Transverse colon (tissue), 4 donors: ENCODE measurements around the gene LARP4B. TPM values are rescaled to one million over a fixed set of nuclear protein-coding genes. Genes with fewer than 3 reads are reported as not detected.

ENCODE experiments used
- DNase-seq: peaks from one replicate; pipeline ENCODE4 v3.0.0-alpha.2; 2019
- H3K27ac ChIP-seq, 4 donors: fragments of 200-600 bp; sonication (generic); 2 replicates each; pipeline ENCODE4 v1.5.1; 2016 to 2018; ENCODE audit warnings: inconsistent platforms in 4 of 4
- H3K27me3 ChIP-seq: fragments of 200-600 bp; sonication (generic); 2 replicates; pipeline ENCODE4 v1.5.1; 2017; ENCODE audit warnings: inconsistent platforms
- H3K36me3 ChIP-seq, 4 donors: fragments of 200-600 bp; sonication (generic); 2 replicates each; pipeline ENCODE4 v1.5.1; 2017 to 2019; ENCODE audit warnings: inconsistent platforms in 4 of 4
- H3K4me1 ChIP-seq, 4 donors: fragments of 200-600 bp; sonication (generic); 2 replicates each; pipeline ENCODE4 v1.5.1; 2017 to 2020; ENCODE audit warnings: inconsistent platforms in 4 of 4
- H3K4me3 ChIP-seq, 4 donors: fragments of 200-600 bp; sonication (generic); 1 replicate in 1 of 4; 2 replicates in 3 of 4; pipeline versions ENCODE4 v1.5.1 to v1.6.1; 2017 to 2019; ENCODE audit warnings: inconsistent platforms in 4 of 4
- H3K9me3 ChIP-seq, 2 donors: fragments of 200-600 bp; sonication (generic); 2 replicates each; pipeline ENCODE4 v1.5.1; 2017 to 2019; ENCODE audit warnings: inconsistent platforms in 2 of 2
- EP300 ChIP-seq: sonication (generic); formaldehyde crosslinking; IDR thresholded peaks from one replicate; pipeline ENCODE4 v1.6.1; 2017; ENCODE audit warnings: antibody characterized with exemption, low read depth
- POLR2A ChIP-seq: fragments of 450-650 bp; IDR thresholded peaks from one replicate; pipeline ENCODE4 v1.6.1; 2016; ENCODE audit warnings: antibody characterized with exemption, mild to moderate bottlenecking, moderate library complexity
- POLR2AphosphoS5 ChIP-seq, 3 donors: sonication (generic); formaldehyde crosslinking; IDR thresholded peaks; one replicate each; pipeline ENCODE4 v1.6.1; 2016; ENCODE audit warnings: antibody characterized with exemption in 3 of 3
- WGBS, 2 donors: methylation state at CpG; one replicate each; pipeline ENCODE4 v1.1.5; 2018; ENCODE audit warnings: low coverage in 1 of 2; 5-methylcytosine and 5-hydroxymethylcytosine counted together
- in situ Hi-C, 4 donors: fragments of 200-750 bp; cut with MboI; loops; one replicate each; pipeline versions ENCODE4 v1.15.0 to v1.15.1; 2017; ENCODE audit warnings: low sequenced_read_pairs in 3 of 4, low pct_ligation_motif_present in 1 of 4, low pct_unique_long_range_greater_than_20kb in 1 of 4
- intact Hi-C: fragments of 100-400 bp; cut with DNase I; formaldehyde crosslinking; loops from one replicate; pipeline ENCODE4 v1.15.1; 2023; ENCODE audit warnings: low total_unique reads
- total RNA-seq, 4 donors: library from RNA; depleted of rRNA; stranded (reverse); fragments of >200 nt; gene quantifications; one replicate each; pipeline ENCODE4 v1.1.0, GENCODE V29; 2016
- TF ChIP-seq, protein P1 (sequence below), 5 experiments: fragments of 200-600 bp in 3 of 5; fragments of 450-650 bp in 2 of 5; sonication (generic) in 3 of 5; IDR thresholded peaks; 1 replicate in 2 of 5; 2 replicates in 3 of 5; pipeline ENCODE4 v1.5.1; 2016 to 2017; ENCODE audit warnings: antibody characterized with exemption in 5 of 5, inconsistent platforms in 3 of 5, mild to moderate bottlenecking in 2 of 5, moderate library complexity in 1 of 5

LARP4B gene
- total RNA-seq, 4 donors from 2014 or later = 89.2 to 148 (median 96.4) TPM

DNA sequence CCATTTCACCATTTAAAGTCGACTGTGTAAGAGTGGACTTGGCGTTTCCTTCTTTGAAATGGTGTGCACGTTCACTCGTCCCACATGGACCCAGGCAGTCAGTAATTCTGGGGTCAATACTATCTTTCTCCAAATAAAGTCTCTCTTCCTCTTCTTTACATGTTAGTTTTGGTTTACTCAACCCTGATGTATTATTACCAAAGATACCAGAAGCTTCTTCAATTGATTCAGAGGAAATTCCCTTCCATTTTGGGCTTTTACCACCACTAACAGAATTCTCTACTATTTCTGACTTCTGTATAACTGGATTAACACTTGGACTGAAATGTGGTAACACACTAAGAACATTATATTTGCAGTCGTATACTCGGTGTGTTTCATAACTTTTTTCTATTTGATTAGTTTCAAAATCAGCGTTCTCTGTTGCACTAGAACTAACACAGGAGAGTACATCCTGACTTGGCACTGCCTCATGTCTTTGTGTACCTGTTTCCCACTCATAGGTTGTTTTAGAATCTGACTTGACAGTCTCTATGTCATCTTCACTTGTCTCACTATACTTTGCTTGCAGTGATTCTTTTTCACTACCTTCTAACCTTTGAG lies 60.8 kb downstream of the LARP4B start:
- peaks cover 0 to 4% (median 0%) of the 10 kb centered on the region in 4 donors for H3K36me3 ChIP-seq
- 84 to 90% methylated on average over 7 of the region's 7 CpGs for WGBS, 2 donors
- no peaks in the 10 kb centered on the region for H3K9me3 ChIP-seq
- no peaks in the 10 kb centered on the region for H3K4me1 ChIP-seq
- in situ Hi-C loops (no loop called here), intact Hi-C loops (no loop called here)
- no peak for DNase-seq
- TF ChIP-seq, protein P1, sequence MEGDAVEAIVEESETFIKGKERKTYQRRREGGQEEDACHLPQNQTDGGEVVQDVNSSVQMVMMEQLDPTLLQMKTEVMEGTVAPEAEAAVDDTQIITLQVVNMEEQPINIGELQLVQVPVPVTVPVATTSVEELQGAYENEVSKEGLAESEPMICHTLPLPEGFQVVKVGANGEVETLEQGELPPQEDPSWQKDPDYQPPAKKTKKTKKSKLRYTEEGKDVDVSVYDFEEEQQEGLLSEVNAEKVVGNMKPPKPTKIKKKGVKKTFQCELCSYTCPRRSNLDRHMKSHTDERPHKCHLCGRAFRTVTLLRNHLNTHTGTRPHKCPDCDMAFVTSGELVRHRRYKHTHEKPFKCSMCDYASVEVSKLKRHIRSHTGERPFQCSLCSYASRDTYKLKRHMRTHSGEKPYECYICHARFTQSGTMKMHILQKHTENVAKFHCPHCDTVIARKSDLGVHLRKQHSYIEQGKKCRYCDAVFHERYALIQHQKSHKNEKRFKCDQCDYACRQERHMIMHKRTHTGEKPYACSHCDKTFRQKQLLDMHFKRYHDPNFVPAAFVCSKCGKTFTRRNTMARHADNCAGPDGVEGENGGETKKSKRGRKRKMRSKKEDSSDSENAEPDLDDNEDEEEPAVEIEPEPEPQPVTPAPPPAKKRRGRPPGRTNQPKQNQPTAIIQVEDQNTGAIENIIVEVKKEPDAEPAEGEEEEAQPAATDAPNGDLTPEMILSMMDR (IDR thresholded peaks at IDR 0.05) = no peak
- TF ChIP-seq EP300 (no peak), POLR2A (no peak), POLR2AphosphoS5 (IDR thresholded peaks at IDR 0.05) (no peak)
- no peaks in the 10 kb centered on the region for H3K27me3 ChIP-seq
- no peak overlapping the region for H3K27ac ChIP-seq
- H3K4me3 ChIP-seq = no peak overlapping the region

DNA sequence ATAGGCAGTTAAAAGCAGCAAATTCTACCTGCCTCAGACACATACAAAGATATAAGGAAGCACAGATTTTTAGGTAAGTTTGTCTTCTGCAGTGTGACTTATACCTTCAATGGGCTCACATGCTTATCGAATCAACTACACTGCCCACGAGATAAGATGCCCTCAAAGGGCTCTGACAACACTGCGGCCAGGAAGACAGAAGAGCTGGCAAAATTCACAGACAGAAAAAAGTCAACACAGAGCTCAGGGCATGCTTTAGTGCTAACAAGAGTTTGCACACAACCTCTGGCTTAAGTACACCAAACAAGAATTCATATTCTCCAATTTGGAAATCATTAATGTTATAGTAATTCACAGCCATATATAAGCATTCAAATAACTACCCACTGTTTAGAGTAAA lies 62.3 kb downstream of the LARP4B start:
- Histone ChIP-seq H3K4me1 (no peaks in the 10 kb centered on the region), H3K4me3 (no peak overlapping the region), H3K27ac (no peak overlapping the region), H3K9me3 (no peaks in the 10 kb centered on the region), H3K36me3 (peaks cover 0 to 4% (median 0%) of the 10 kb centered on the region in 4 donors), H3K27me3 (no peaks in the 10 kb centered on the region)
- intact Hi-C loops (no loop called here), in situ Hi-C loops (no loop called here)
- no peak for DNase-seq
- 93% methylated on average over 3 of the region's 3 CpGs for whole genome bisulfite sequencing, 2 donors
- TF ChIP-seq, protein P1 (IDR thresholded peaks at IDR 0.05) = no peak
- no peak for TF ChIP-seq POLR2A
- no peak for TF ChIP-seq POLR2AphosphoS5 (IDR thresholded peaks at IDR 0.05)
- TF ChIP-seq EP300 = no peak

DNA sequence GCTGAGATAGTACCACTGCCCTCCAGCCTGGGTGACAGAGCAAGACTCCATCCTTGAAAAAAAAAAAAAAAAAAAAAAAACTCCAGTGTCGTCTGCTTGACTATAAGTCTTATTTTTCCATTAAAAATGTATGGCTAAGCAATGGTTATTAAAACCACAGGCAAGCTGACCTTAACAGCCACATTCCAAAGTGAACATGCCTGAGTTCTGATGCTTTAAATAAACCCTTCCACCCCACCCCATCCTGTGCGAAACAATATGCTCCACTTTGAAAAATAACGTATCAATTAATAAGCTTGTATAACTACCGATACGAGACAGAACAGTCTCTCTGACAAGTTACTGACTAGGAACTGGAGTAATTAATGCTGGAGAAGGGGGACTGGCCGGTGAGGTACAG lies 63.7 kb downstream of the LARP4B start:
- H3K4me3 ChIP-seq = no peak overlapping the region
- no peaks in the 10 kb centered on the region for H3K9me3 ChIP-seq
- TF ChIP-seq POLR2AphosphoS5 (IDR thresholded peaks at IDR 0.05) = no peak
- no peak for TF ChIP-seq POLR2A
- no peak for DNase-seq
- intact Hi-C loops (no loop called here), in situ Hi-C loops (no loop called here)
- no peaks in the 10 kb centered on the region for H3K27me3 ChIP-seq
- WGBS, 2 donors = 82 to 91% methylated on average over 3 to 6 of the region's 6 CpGs
- H3K27ac ChIP-seq = no peak overlapping the region
- no peaks in the 10 kb centered on the region for H3K4me1 ChIP-seq
- H3K36me3 ChIP-seq = peaks cover 0 to 17% (median 7%) of the 10 kb centered on the region in 4 donors

- WGBS, 2 donors = 90 to 94% methylated on average over 2 to 4 of the region's 4 CpGs
- no peak for DNase-seq
- TF ChIP-seq, protein P1 (IDR thresholded peaks at IDR 0.05) = no peak
- no peak for TF ChIP-seq EP300
- TF ChIP-seq POLR2AphosphoS5 (IDR thresholded peaks at IDR 0.05) = no peak
- no peak for TF ChIP-seq POLR2A
- Histone ChIP-seq H3K9me3 (no peaks in the 10 kb centered on the region), H3K36me3 (peaks cover 0 to 26% (median 12%) of the 10 kb centered on the region in 4 donors), H3K4me3 (no peak overlapping the region), H3K27ac (no peak overlapping the region), H3K4me1 (no peaks in the 10 kb centered on the region), H3K27me3 (no peaks in the 10 kb centered on the region)
- in situ Hi-C loops = no loop called here
- intact Hi-C loops = no loop called here
These were observed 64.9 kb downstream of the LARP4B start for GRCh38 chr10:866577-866941.
